Measurements from ENCODE around the gene PC.

PC gene

DNA sequence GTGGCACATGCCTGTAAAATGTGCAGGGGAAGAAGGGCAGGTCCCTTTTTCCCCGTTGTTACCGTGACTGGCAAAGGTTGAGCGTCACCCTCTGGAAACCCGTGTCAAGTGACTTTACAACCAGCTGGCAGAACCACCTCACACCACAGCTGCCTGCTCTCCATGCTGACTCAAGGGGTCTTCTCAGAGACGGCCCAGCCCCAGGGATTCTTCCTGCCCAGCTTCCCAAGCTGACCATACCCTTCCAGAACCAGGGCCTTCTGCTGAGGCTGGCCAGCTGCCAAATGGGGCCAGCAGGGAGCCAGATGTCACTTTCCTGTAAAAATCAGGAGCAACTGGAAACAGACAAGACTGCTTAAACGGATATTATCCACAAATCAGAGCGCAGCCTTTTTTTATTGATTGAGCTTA lies 6.3 kb downstream of the PC start:
- FAIRE-seq (no peak), DNase-seq (ENCODE audit: insufficient read length, low spot score) (no peak)
- TF ChIP-seq POLR2A (IDR thresholded peaks at IDR 0.05; ENCODE audit: low read depth, low read length), result no peak

DNA sequence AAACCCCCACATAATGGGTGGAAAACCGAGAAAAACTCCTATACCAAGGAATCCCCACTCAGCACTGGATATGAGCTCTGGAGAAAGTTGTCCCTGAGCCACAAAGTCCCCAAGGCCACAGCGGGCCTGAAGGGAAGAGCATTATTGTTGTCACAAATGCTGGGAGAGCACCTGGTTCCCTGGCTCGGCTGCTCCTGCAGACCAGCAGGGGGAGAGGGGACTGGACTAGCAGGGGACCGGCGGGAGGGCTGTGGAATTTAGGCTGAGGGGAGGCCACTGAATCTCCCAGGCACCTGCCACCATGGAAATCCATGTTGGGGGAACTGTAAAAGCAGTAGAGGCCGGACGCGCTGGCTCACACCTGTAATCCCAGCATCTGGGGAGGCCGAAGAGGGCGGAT lies 7.0 kb downstream of the PC start:
- no peak for FAIRE-seq
- DNase-seq (ENCODE audit: insufficient read length, low spot score), result no peak
- no peak for TF ChIP-seq POLR2A (IDR thresholded peaks at IDR 0.05; ENCODE audit: low read depth, low read length)

DNA sequence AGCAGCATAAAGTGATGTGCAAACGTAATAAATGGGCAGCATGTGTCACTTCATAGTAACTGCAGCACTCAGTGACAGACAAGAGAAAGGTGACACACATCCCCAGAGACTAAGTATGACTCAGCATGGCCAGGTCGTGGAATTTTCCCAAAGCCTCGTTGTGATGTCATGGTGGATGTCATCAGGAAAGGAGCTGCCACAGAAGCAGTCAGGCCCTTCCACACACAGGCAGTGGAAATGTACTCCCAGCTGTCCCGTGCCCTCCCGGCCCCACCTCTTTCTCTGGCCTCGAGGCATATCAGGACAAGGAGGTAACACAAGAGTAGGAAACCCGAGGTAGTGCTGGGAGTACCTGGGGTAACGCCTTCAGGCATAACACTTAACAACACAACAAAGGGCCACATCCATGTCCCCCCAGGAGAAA lies 8.1 kb downstream of the PC start:
- FAIRE-seq (peak; percentile 33), DNase-seq (ENCODE audit: insufficient read length, low spot score) (peak; percentile 82)
- 0 out of 2 replicates have a peak, but pooled peaks have one; percentile 12 for TF ChIP-seq POLR2A (IDR thresholded peaks at IDR 0.05; ENCODE audit: low read depth, low read length)

DNA sequence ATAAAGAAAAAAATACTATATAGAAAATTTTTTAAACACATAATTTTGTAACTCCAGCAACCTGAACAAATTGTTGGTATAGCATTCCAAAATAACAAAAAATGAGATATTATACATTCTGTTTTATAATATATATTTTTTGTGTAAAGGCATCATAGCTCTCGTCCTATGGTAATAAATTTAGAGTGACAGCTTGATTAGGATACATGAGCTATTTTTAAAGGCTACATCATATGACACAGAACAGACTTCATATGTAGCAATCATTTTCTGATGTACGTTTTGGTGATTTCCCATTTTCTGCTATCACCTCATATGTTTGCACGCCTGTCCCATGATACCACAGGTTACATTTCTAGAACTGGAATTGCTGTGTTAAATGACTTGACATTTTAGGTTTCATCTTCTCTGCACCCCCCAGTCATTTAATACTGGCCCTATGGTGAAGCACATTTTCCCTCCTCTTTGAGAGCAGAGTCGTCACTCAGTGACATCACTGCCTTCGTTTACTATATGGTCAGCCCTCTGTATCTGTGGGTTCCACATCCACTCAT lies 19.5 kb downstream of the PC start:
- TF ChIP-seq POLR2A (IDR thresholded peaks at IDR 0.05; ENCODE audit: low read depth, low read length), result no peak
- FAIRE-seq (no peak), DNase-seq (ENCODE audit: insufficient read length, low spot score) (no peak)

DNA sequence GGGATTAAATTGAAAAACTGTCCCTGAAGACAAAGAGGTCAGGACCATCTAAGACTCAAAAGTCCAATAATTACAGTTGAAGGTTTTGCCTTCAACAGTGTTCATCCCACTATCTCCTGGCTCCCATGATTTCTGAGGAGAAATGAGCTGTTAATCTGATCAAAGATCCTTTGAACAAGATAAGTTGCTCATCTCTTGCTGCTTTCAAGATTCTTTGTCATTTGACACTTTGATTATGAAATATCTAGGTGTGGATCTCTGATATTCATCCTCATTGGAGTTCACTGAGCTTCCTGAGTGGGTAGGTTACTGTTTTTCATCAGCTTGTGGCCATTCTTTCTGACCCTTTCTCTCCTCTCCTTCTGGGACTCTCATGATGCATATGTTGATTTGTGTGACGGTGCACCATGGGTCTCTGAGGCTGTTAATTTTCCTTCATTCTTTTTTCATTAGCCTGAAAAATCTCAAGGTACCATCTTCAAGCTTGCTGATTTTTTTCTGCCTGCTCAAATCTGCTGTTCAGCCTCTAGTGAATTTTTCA lies 20.9 kb downstream of the PC start:
- no peak for TF ChIP-seq POLR2A (IDR thresholded peaks at IDR 0.05; ENCODE audit: low read depth, low read length)
- no peak for DNase-seq (ENCODE audit: insufficient read length, low spot score)
- no peak for FAIRE-seq

DNA sequence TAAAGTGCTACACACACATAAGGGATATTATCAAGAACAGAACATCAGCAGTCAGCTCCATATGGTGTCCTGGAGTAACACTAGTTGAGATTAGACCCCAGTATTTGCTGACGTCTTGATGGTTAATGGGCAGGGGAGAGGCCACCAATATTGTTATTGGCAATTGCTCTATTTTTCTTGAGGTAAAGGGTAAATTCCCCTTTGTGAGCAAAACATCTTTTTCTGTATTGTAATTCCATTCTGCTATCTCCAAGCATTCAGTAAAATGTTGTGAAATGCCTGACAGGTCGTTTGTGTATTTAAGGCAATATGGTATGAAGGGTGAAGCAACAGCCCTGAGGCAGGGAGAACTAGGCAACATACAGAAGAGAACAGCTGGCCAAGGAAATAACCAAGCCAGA lies 21.9 kb downstream of the PC start:
- DNase-seq (ENCODE audit: insufficient read length, low spot score) (no peak), FAIRE-seq (no peak)
- no peak for TF ChIP-seq POLR2A (IDR thresholded peaks at IDR 0.05; ENCODE audit: low read depth, low read length)

DNA sequence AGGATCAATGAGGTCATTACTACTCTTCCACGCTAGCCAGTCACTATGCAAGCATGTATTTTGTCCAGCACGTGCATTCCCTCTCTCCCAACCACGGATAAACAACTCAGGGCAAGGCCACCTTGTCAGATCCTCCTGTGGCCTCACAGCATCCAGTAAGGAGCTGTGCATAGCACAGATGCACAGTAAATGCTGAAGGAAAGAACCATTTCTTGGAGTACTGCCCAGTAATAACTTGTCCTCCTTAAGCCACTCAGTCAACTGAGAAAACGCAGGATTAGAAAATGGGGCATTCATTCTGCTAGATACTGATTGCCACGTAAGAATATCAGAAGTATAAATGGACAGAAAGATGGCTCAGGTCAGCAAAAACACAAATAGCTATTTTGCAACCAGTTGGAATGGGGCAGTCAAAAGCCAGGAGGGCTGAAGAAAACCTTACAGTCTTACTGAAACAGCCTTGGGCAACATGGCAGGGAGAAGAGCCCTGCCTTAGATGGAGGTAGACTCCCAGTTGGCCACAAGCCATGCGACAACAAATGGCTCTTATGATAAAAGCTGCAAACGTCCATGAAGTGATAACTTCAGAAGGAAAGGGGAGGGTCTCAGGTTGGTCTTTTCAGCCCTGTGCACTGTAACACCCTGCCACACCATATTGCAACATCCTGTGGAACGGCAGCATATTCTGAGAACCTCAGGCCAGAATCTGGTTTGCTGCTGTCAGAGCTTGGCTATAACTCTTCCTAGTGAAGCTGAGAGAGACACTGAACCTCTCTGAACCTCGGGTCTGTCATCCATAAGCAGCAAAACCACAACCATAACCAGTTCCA lies 23.0 kb downstream of the PC start:
- DNase-seq (ENCODE audit: insufficient read length, low spot score), result no peak

DNA sequence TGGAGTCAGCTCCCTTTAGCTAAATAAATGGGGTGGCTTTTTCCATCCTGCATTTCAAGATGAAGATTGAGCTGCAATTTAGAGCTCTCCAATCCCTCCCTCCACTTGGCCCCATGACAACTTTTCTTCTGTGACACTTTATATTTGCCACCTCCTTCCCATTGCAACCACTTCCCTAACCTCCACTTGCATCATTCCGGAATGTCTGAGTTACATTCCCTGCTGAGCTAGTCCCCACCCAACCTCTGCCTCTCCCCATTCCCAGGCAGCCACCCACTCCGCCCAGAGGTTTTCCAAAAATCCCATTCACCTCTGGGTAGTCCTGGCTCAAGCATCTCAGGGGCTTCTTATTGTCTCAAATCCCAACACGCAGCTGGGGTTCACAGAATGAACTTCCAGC lies 24.7 kb downstream of the PC start:
- DNase-seq (ENCODE audit: insufficient read length, low spot score) (no peak), FAIRE-seq (no peak)
- no peak for TF ChIP-seq POLR2A (IDR thresholded peaks at IDR 0.05; ENCODE audit: low read depth, low read length)

More for the DNA sequence above, 23.0 kb downstream of the PC start:
- TF ChIP-seq POLR2A (IDR thresholded peaks at IDR 0.05; ENCODE audit: low read depth, low read length), result no peak
- no peak for FAIRE-seq

DNA sequence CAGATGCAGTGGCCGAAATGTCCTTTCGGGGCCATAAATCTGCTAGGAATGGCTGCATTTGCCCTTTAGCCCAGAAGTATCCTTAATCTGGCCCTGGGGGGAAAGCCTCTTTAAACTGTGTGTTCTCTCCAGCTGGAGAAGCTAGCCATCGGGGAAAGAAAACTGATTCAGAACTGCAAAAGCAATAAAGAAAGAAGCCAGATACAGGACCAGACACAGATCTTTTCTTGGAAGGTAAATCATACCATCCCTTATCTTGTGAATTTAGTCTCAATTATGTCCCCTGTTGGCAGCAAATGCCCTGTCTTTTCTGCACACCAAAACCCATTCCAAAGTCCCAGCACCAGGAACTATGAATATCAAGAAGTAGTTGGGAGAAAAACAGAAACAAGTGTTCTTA lies 25.6 kb downstream of the PC start:
- TF ChIP-seq POLR2A (IDR thresholded peaks at IDR 0.05; ENCODE audit: low read depth, low read length), result no peak
- DNase-seq (ENCODE audit: insufficient read length, low spot score), result no peak
- FAIRE-seq, result no peak

DNA sequence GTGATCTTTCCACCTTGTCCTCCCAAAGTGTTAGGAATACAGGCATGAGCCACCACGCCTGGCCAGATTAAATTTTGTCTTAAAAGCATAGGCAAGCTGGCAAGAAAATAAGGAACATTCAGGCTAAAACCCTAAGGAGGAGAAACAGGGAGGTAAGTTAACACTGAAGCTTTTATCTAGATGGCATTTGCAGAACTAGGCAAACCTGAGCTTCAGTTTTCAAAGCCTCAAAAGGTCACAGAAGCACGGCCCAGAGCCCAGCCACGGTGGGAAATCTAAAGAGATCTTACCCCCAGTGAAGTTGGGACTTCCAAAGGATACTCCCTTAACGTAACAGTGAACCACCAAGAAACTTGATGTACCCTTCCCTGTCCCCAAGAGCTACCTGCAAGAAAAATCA lies 28.4 kb downstream of the PC start:
- no peak for DNase-seq (ENCODE audit: insufficient read length, low spot score)
- FAIRE-seq, result no peak
- TF ChIP-seq POLR2A (IDR thresholded peaks at IDR 0.05; ENCODE audit: low read depth, low read length), result no peak

DNA sequence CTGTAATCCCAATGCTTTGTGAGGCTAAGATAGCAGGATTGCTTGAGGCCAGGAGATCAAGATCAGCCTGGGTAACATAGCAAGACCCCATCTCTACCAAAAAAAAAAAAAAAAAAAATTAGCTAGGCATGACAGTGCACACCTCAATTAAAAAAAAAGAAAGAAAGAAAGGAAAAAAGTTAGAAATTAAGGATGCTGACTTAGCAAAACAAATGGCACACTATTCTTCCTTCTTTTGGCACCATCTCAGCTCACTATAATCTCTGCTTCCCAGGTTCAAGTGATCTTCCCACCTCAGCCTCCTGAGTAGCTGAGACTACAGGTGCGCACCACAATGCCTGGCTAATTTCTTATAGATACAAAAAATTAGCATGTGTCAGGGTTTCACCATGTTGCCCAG lies 33.9 kb downstream of the PC start:
- FAIRE-seq (no peak), DNase-seq (ENCODE audit: insufficient read length, low spot score) (no peak)
- TF ChIP-seq POLR2A (IDR thresholded peaks at IDR 0.05; ENCODE audit: low read depth, low read length), result no peak

DNA sequence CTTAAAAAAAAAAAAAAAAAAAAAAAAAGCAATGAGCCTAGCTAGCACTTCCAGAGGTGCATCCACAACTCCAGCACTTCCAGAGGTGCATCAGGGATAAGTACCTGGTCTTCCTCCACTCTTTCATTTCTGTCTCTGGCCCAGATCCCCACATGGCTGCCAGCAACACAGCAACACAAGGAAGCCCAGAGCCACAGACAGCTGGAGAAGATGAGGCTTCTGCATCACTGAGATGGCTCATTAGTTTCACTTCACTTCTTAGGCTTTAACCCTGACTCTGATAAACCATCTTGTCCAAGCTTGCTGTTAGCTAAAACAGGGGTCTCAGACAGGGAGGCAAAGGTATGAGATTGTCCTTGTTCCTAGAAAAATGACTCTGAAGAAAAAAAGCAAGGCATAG lies 35.6 kb downstream of the PC start:
- DNase-seq (ENCODE audit: insufficient read length, low spot score), result no peak
- no peak for TF ChIP-seq POLR2A (IDR thresholded peaks at IDR 0.05; ENCODE audit: low read depth, low read length)
- no peak for FAIRE-seq

DNA sequence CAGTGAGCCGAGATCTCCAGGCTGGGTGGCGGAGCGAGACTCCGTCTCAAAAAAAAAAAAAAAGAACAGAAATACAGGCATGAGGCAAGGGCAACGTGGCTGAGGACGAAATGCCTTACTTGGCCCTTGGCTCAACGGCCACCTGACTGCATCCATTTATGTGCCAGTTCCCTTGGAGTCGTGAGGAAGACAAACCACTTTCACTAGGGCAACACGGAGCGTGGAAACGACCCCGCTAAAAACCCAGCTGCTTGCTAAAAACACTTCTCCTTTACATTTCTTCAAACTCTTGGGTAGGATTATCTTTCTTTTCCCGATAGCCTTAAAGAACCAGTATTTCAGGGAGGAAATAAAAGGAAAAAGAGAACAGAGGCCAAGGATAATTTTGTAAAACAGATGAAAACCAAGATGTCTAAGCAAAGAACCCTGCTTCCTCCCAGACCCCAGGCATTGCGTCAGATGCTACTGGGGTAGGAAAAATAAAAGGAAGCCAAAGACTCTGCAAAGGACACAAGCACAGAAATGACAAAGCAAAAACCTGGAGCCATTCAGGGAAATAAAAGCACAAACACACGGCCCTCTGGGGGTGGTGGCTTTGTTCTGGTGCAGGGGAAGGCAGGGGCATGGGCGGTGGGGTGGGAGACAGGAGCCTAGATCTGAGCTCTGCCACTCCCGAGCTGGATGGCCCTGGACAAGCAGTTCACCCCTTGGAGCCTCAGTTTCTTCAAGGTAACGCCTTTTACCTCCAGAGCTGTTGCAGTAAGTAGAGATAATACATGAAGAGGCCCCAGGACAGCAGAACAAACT lies 37.0 kb downstream of the PC start:
- FAIRE-seq (no peak), DNase-seq (ENCODE audit: insufficient read length, low spot score) (no peak)
- TF ChIP-seq POLR2A (IDR thresholded peaks at IDR 0.05; ENCODE audit: low read depth, low read length), result no peak

DNA sequence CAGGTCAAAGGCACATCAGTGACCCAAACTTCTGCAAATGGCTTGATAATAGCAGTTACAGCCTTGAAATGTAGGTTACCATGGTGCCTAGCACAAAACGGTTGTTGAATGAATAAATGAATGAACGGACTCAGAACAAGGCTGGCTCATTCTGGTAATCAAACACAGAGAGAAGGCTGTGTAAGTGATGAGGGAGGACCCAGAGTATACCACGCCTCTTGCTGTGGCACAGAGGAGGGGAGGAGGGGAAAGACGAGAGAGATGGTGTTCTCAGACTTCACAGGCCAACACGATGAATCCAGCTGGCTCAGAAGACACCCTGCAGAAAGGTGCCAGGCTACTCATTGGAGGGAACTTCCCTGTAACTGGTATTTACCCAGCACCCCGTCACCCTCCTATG lies 38.3 kb downstream of the PC start:
- no peak for DNase-seq (ENCODE audit: insufficient read length, low spot score)
- no peak for TF ChIP-seq POLR2A (IDR thresholded peaks at IDR 0.05; ENCODE audit: low read depth, low read length)
- FAIRE-seq, result no peak

All from H54 (cell line).